Measurements from ENCODE around the gene TBC1D25. TPM values are rescaled to one million over a fixed set of nuclear protein-coding genes. Genes with fewer than 3 reads are reported as not detected.

The TBC1D25 gene
- total RNA-seq, 2 experiments from 2014 or later, result 12.0 to 12.3 TPM

DNA sequence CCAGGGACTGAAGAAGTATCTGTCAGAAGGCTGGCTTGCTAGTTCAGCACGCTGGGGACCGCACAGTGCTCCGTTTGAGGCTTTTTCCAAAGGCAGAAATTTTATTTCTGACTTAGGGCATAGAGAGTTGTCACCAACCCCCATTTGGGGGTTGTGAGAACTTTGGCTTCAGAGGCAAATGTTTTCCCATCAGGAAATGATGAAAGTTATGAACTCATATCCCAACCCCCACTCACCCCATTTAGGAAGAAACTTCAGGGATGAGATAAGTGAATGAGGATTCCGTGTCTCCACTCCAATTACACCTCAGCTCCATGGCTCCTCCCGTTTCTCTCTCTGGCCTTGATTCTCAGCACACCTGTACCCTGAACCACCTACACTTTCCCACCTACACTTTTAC is 53.5 kb downstream of the TBC1D25 start:
- CTCF ChIA-PET, result interaction anchor here (0.6 kb wide), 1 partner anchor 12 kb away, joined by 3 read pairs; no protein-coding TSS in a partner anchor
- POLR2A ChIA-PET, result no interaction called here

DNA sequence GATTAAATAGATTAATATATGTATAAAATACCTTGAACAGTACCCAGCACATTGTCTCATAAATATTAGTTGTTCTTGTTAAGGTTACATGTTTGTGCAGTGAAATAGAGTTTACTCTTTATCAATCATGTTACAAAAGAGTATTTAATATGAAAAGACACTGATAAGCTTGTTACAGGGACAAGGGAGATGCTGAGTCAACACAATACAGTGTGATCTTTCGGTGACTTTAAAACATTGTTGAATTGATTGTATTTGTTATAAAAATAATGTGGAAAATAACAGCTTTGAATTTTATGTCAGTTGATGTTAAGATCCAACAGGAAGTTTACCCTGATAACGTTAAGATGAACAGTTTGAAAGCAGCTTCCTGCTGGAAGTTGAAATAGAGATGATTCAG is 56.4 kb downstream of the TBC1D25 start:
- CTCF ChIA-PET, result no interaction called here
- POLR2A ChIA-PET, result interaction anchor here (1.2 kb wide), 1 partner anchor 15 kb away, joined by 8 read pairs; no protein-coding TSS in a partner anchor

DNA sequence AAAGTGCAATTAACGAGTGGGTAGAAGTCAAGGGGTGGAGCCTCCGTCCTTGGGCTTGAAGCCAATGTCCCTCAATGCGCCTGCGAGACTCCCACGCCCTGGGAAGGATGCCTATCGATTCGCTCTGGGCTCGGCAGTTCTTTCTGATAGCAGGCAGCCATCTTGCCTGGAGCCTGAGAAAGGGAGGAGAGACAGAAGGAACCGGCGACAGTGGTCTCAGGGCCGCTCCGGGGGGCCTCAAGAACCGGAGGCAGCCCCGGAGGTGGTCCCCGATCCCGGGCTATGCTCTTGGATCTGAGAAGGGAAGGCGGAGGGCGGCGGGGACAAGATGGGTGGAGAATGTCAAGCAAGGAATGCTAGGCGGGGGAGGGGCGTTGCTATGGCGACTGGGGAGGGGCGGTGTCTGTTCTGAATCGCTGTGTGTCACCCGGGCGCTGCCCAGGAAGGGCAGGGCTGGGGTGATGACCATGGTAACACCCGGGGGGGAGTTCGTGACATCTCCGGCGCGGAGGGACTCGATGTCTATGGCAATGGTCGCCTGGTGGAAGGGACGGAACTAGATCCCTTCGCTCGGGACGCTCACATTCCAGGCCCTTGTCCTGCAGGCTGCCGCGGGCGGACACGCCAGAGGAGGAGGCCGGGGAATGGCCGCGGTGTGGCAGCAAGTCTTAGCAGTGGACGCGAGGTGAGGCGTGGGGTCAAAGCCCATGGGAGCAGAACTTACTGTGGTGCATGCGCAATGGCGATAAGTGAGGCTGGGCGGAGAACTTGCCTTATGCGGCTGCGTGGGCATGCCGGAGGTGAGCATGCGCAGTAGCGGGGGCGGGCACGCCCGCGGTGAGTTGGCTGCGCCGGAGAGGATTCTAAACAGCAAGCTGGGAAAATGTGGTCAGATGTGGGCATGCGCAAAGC is 58.1 kb downstream of the TBC1D25 start, which contains the start of gene WDR13:
Gene WDR13 (plus strand): TSS at position 140 of the 912 bp plus-strand sequence. CDS start 505 bp downstream, at position 645.
- CTCF ChIA-PET, result interaction anchor here (0.7 kb wide), 1 partner anchor 87 kb away, joined by 3 read pairs; no protein-coding TSS in a partner anchor
- POLR2A ChIA-PET, result interaction anchor here (0.7 to 1.0 kb wide), 2 partner anchors 23 to 24 kb away, joined by 3 to 4 read pairs; no protein-coding TSS in a partner anchor

DNA sequence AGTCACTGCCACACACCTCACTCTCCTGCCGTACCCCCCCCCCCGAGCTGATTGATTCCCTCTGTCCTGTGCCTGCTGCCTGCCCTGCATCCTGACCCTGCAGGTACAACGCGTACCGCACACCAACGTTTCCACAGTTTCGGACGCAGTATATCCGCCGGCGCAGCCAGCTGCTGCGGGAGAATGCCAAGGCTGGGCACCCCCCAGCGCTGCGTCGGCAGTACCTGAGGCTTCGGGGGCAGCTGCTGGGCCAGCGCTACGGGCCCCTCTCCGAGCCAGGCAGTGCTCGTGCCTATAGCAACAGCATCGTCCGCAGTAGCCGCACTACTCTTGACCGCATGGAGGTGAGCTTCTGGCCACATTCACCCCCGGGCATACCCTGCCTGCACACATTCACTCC is 59.1 kb downstream of the TBC1D25 start:
- ChIA-PET CTCF (no interaction called here), POLR2A (interaction anchor here (1.0 kb wide), 1 partner anchor 24 kb away, joined by 3 read pairs; no protein-coding TSS in a partner anchor)

DNA sequence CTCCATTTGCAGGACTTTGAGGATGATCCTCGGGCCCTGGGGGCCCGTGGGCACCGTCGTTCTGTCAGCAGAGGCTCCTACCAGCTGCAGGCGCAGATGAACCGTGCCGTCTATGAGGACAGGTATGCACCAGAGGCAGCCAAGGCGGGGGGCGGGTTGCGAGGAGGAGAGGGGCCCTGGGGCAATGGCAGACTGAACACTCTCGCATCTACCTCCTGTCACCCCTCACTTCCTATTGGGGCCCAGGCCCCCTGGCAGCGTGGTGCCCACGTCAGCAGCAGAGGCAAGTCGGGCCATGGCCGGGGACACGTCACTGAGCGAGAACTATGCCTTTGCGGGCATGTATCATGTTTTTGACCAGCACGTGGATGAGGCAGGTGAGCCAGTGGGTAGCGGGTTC is 59.8 kb downstream of the TBC1D25 start:
- POLR2A ChIA-PET, result no interaction called here
- CTCF ChIA-PET, result no interaction called here

DNA sequence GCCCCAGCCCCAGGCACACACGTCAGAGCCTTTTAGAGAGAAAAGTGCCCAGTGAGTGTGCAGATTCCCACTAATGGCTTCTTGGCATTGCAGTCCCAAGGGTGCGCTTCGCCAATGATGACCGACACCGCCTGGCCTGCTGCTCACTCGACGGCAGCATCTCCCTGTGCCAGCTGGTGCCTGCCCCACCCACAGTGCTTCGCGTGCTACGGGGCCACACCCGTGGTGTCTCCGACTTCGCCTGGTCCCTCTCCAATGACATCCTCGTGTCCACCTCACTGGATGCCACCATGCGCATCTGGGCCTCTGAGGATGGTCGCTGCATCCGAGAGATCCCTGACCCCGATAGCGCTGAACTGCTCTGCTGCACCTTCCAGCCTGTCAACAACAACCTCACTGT is 60.7 kb downstream of the TBC1D25 start:
- ChIA-PET CTCF (no interaction called here), POLR2A (no interaction called here)

DNA sequence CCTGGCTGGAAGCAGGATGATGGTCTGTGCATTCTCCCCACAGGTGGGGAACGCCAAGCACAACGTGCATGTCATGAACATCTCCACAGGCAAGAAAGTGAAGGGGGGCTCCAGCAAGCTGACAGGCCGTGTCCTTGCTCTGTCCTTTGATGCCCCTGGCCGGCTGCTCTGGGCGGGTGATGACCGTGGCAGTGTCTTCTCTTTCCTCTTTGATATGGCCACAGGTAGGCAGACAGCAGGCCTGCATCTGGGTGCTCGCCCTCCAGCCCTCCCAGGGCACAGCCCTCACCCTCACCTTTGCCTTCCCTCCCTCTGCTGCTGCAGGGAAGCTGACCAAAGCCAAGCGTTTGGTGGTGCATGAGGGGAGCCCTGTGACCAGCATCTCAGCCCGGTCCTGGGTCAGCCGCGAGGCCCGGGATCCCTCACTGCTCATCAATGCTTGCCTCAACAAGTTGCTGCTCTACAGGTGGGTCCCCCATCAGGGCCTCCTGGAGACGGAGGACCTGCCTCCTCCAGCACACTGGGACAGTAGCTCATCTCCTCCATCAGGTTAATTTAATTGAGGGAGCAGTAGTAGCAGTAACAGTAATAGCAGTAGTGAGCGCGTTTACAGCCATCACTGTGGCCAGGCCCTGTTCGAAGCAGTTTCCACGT is 62.4 kb downstream of the TBC1D25 start:
- CTCF ChIA-PET, result no interaction called here
- POLR2A ChIA-PET, result no interaction called here

DNA sequence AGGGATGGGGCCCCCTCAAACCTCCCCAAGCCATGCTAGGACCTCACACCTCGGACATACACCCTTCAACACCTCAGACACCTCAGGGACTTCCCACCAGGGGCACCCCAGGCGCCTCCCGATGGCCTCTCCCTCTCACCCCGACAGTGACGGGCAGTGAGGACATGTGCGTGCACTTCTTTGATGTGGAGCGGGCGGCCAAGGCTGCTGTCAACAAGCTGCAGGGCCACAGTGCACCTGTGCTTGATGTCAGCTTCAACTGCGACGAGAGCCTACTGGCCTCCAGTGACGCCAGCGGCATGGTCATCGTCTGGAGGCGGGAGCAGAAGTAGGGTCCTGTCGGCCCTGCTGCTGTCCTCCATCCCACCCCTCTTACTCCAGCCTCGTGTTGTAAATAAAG is 65.2 kb downstream of the TBC1D25 start:
- ChIA-PET POLR2A (no interaction called here), CTCF (no interaction called here)

DNA sequence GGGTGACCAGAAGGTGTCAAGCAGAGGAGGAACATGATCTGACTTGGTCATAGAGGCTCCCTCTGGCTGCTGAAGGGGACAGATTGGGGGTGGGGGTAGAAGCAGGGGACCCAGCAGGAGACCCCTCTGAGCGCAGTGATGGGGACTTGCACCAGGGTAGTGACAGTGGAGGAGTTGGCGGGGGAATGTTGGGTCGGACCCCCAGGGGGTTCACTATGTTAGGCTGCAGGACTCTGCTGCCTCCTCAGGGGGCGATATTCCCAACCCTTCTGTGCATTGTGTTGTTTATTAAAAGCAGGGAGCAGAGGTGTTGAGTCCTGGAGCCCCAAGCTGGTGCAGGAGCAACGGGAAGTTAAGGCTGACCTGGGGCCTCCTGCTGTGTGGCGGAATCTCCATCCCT is 66.6 kb downstream of the TBC1D25 start:
- ChIA-PET POLR2A (interaction anchor here (0.6 kb wide), 1 partner anchor 56 kb away, joined by 4 read pairs; no protein-coding TSS in a partner anchor), CTCF (no interaction called here)

DNA sequence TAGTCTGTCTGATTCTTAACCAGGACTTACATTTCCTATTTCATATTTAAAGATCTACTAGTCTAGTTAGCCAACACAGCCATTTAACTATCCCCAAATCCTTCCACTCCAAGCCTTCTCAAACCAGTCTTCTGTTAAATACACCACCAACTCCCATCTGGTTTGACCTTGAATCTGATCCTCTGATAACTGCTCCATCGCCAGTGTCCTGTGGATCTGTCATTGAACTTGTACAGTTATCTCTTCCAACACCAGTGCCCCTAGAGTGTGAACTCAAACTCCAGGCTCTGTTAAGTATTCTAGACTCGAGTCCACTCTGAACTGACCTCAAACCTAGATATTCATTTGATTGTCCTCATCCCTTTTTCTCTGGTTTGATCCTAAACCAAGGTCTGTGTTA is 72.2 kb downstream of the TBC1D25 start:
- ChIA-PET POLR2A (interaction anchor here (0.7 kb wide), 1 partner anchor 190 kb away, joined by 8 read pairs; the partner anchor contains the start of gene HDAC6), CTCF (no interaction called here)

Other genes starting within 250 kb of the TBC1D25 start
- gene SSX3, start 183.0 kb upstream of the TBC1D25 start, total RNA-seq, result not detected
- not detected for gene SSX4, start 156.2 kb upstream of the TBC1D25 start, total RNA-seq
- not detected for gene SSX4B, start 127.8 kb upstream of the TBC1D25 start, total RNA-seq
- gene SLC38A5, start 69.5 kb upstream of the TBC1D25 start, total RNA-seq, result 100 to 1,000 TPM; 180 to 191 TPM
- 100 to 1,000 TPM; 107 to 109 TPM for gene FTSJ1, start 63.5 kb upstream of the TBC1D25 start, total RNA-seq
- 10 to 100 TPM; 10.3 to 11.6 TPM for gene PORCN, start 30.7 kb upstream of the TBC1D25 start, total RNA-seq
- 100 to 1,000 TPM; 168 TPM for gene EBP, start 17.9 kb upstream of the TBC1D25 start, total RNA-seq
- 100 to 1,000 TPM; 216 to 223 TPM for gene RBM3, start 34.8 kb downstream of the TBC1D25 start, total RNA-seq
- gene WDR13, start 57.8 kb downstream of the TBC1D25 start, total RNA-seq, result 10 to 100 TPM; 35.0 to 38.2 TPM
- gene WAS, start 144.1 kb downstream of the TBC1D25 start, total RNA-seq, result 10 to 100 TPM; 76.6 to 84.2 TPM
- gene SUV39H1, start 157.0 kb downstream of the TBC1D25 start, total RNA-seq, result 10 to 100 TPM; 30.8 to 33.1 TPM
- not detected for gene GLOD5, start 222.0 kb downstream of the TBC1D25 start, total RNA-seq
- gene GATA1, start 246.9 kb downstream of the TBC1D25 start, total RNA-seq, result not detected

Measured in activated CD8-positive, alpha-beta memory T cell treated with anti-CD3 and anti-CD28 coated beads for 36 hours (primary cell).